Tibial artery (tissue), 4 donors: ENCODE data around the gene ST3GAL2.
"Not testable (repeated sequence)": the region's sequence is repeated elsewhere in the genome, so short reads cannot be mapped to it uniquely, and the experiment has no call there.

Experiments
- DNase-seq, 2 donors: peaks; one replicate each; pipeline ENCODE4 v3.0.0-alpha.2; 2019
- H3K27ac ChIP-seq, 2 donors: fragments of 200-600 bp; sonication (generic) in 1 of 2; 1 replicate in 1 of 2; 2 replicates in 1 of 2; pipeline ENCODE4 v1.5.1; 2018 to 2019; ENCODE audit warnings: mild to moderate bottlenecking in 1 of 2
- H3K27me3 ChIP-seq, 2 donors: fragments of 200-600 bp; sonication (generic) in 1 of 2; one replicate each; pipeline versions ENCODE4 v1.5.1 to v1.6.0; 2016 to 2019
- H3K36me3 ChIP-seq, 3 donors: fragments of 200-600 bp; sonication (generic) in 2 of 3; one replicate each; pipeline ENCODE4 v1.5.1; 2016 to 2019; ENCODE audit warnings: mild to moderate bottlenecking in 2 of 3
- H3K4me1 ChIP-seq, 4 donors: fragments of 200-600 bp; sonication (generic) in 2 of 4; 1 replicate in 3 of 4; 2 replicates in 1 of 4; pipeline ENCODE4 v1.5.1; 2016 to 2019
- H3K4me3 ChIP-seq, 2 donors: fragments of 200-600 bp; sonication (generic) in 1 of 2; 1 replicate in 1 of 2; 2 replicates in 1 of 2; pipeline ENCODE4 v1.5.1; 2018 to 2019; ENCODE audit warnings: mild to moderate bottlenecking in 2 of 2
- H3K9me3 ChIP-seq, 3 donors: fragments of 200-600 bp; sonication (generic) in 1 of 3; one replicate each; pipeline ENCODE4 v1.5.1; 2016 to 2019
- intact Hi-C: fragments of 100-400 bp; cut with DNase I; formaldehyde crosslinking; loops from one replicate; pipeline ENCODE4 v1.15.0; 2023; ENCODE audit warnings: low total_unique reads
- TF ChIP-seq, protein P1 (sequence below), 2 experiments: fragments of 200-600 bp in 1 of 2; fragments of 450-650 bp in 1 of 2; IDR thresholded peaks; one replicate each; pipeline ENCODE4 v1.5.1; 2017 to 2019; ENCODE audit warnings: antibody characterized with exemption in 2 of 2, mild to moderate bottlenecking in 1 of 2, moderate library complexity in 1 of 2

The ST3GAL2 gene

DNA sequence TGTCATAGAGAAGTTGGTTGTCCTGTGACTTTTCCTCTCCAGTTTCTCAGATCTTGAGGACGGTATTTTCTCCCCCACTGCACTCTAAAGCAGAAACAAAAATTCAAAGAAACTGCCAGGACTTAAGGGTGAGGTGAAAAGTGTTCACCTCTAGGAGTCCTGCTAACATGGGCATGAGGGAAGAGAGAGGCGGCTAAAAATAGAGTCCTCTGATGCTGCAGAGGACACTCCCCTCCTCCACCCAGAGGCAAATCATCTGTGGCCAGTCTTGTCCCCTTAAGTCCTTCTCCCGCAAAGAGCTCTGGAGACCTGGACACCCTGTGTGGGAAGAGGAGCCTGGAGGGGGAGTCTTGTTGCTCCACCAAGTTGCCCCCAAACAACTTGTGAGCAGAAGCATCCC lies 96.9 kb downstream of the ST3GAL2 start:
- intact Hi-C loops = no loop called here
- no peak overlapping the region for H3K4me3 ChIP-seq
- peaks cover 0 to 4% (median 0%) of the 10 kb centered on the region in 3 donors for H3K36me3 ChIP-seq
- H3K4me1 ChIP-seq = peaks cover 0 to 7% (median 6%) of the 10 kb centered on the region in 4 donors
- H3K27ac ChIP-seq = no peak overlapping the region
- no peaks in the 10 kb centered on the region for H3K27me3 ChIP-seq
- H3K9me3 ChIP-seq = no peaks in the 10 kb centered on the region
- TF ChIP-seq, protein P1, sequence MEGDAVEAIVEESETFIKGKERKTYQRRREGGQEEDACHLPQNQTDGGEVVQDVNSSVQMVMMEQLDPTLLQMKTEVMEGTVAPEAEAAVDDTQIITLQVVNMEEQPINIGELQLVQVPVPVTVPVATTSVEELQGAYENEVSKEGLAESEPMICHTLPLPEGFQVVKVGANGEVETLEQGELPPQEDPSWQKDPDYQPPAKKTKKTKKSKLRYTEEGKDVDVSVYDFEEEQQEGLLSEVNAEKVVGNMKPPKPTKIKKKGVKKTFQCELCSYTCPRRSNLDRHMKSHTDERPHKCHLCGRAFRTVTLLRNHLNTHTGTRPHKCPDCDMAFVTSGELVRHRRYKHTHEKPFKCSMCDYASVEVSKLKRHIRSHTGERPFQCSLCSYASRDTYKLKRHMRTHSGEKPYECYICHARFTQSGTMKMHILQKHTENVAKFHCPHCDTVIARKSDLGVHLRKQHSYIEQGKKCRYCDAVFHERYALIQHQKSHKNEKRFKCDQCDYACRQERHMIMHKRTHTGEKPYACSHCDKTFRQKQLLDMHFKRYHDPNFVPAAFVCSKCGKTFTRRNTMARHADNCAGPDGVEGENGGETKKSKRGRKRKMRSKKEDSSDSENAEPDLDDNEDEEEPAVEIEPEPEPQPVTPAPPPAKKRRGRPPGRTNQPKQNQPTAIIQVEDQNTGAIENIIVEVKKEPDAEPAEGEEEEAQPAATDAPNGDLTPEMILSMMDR (IDR thresholded peaks at IDR 0.05) = no peak
- no peak for DNase-seq

DNA sequence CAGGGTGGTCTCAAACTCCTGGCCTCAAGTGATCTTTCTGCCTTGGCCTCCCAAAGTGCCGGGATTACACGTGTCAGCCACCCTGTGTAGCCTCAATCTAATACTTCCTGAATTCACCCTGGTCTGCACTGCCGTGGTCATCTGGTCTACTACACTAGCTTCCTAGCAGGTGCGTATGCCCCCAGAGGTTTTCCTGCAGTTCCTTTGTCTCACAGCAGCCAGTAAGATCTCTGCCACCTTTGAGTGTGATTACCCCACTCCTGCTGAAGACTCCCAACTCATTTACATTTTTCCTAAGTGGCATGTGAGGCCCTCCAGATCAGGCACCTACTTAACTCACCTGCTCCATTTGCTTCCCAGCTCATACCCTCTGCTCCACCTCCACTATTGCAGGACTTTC lies 97.3 kb downstream of the ST3GAL2 start:
- Histone ChIP-seq H3K4me1 (peaks cover 0 to 7% (median 5%) of the 10 kb centered on the region in 4 donors), H3K9me3 (no peaks in the 10 kb centered on the region), H3K27me3 (no peaks in the 10 kb centered on the region), H3K4me3 (no peak overlapping the region), H3K27ac (no peak overlapping the region), H3K36me3 (peaks cover 0 to 8% (median 0%) of the 10 kb centered on the region in 3 donors)
- TF ChIP-seq, protein P1 (IDR thresholded peaks at IDR 0.05) = no peak
- intact Hi-C loops = no loop called here
- no peak for DNase-seq

- intact Hi-C loops = no loop called here
- H3K4me1 ChIP-seq = no peaks in the 10 kb centered on the region
- H3K4me3 ChIP-seq = no peak overlapping the region
- H3K9me3 ChIP-seq = no peaks in the 10 kb centered on the region
- TF ChIP-seq, protein P1 (IDR thresholded peaks at IDR 0.05) = no peak
- DNase-seq = no peak
- peaks cover 21 to 45% (median 33%) of the 10 kb centered on the region in 3 donors for H3K36me3 ChIP-seq
- no peaks in the 10 kb centered on the region for H3K27me3 ChIP-seq
- H3K27ac ChIP-seq = no peak overlapping the region
Observed at GRCh38 chr16:70337814-70338213, 101.1 kb downstream of the ST3GAL2 start.

DNA sequence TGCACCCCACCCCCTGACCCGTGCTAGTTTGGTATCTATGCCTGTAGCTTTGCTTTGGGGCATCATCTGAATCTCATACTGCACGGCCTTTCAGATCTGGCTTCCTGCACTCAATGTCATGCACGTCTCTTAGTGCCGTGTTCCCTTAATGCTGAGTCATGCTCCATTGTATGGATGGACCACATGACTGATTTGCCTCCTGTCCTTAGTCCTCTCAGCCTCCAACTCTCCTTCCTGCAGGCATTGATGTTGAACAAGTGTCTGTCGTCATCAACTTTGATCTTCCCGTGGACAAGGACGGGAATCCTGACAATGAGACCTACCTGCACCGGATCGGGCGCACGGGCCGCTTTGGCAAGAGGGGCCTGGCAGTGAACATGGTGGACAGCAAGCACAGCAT lies 106.2 kb downstream of the ST3GAL2 start:
- H3K36me3 ChIP-seq = peaks cover 40 to 92% (median 63%) of the 10 kb centered on the region in 3 donors
- H3K4me3 ChIP-seq, H3K9me3 ChIP-seq, H3K4me1 ChIP-seq, intact Hi-C loops, DNase-seq, H3K27ac ChIP-seq, H3K27me3 ChIP-seq: not testable (repeated sequence)

GRCh38 chr16:70331588-70332358 lies 107.1 kb downstream of the ST3GAL2 start:
- Histone ChIP-seq H3K36me3 (peaks cover 49 to 99% (median 73%) of the 10 kb centered on the region in 3 donors), H3K4me3 (no peak overlapping the region), H3K27ac (no peak overlapping the region), H3K27me3 (no peaks in the 10 kb centered on the region), H3K4me1 (no peaks in the 10 kb centered on the region), H3K9me3 (no peaks in the 10 kb centered on the region)
- intact Hi-C loops = no loop called here
- TF ChIP-seq, protein P1 (IDR thresholded peaks at IDR 0.05) = peak in 1 of 2 experiments; percentile 31
- no peak for DNase-seq

- H3K4me1 ChIP-seq = no peaks in the 10 kb centered on the region
- no peak for DNase-seq
- no peaks in the 10 kb centered on the region for H3K9me3 ChIP-seq
- no peaks in the 10 kb centered on the region for H3K27me3 ChIP-seq
- H3K36me3 ChIP-seq = peaks cover 55 to 99% (median 76%) of the 10 kb centered on the region in 3 donors
- H3K4me3 ChIP-seq = no peak overlapping the region
- H3K27ac ChIP-seq = no peak overlapping the region
- intact Hi-C loops = no loop called here
- TF ChIP-seq, protein P1 (IDR thresholded peaks at IDR 0.05) = no peak
Observed at GRCh38 chr16:70331091-70331490, 107.8 kb downstream of the ST3GAL2 start.
